Measurements from ENCODE around the gene PHTF2.

DNA sequence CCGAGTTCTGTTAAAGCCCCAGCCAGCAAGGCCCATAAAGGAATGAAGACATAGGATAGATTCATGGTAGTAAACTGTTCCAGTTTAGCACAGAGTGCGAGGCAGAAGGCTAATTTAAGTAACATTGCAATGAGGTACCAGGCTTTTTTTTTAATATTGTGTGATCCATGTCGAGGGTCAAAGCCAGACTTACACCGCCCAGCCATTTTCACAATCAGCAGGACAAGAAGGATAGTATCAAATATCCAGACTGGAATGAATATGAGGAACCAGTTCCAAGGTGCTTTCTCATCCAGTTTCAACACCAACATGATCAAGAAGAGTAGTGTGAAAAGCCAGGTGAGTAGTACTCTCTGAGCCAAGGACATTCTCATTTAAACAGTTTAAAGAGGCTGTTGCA, 4.6 kb upstream of the PHTF2 start:
- TF ChIP-seq EZH2 (IDR thresholded peaks at IDR 0.05; ENCODE audit: low read depth), result no peak
- TF ChIP-seq, protein P1, sequence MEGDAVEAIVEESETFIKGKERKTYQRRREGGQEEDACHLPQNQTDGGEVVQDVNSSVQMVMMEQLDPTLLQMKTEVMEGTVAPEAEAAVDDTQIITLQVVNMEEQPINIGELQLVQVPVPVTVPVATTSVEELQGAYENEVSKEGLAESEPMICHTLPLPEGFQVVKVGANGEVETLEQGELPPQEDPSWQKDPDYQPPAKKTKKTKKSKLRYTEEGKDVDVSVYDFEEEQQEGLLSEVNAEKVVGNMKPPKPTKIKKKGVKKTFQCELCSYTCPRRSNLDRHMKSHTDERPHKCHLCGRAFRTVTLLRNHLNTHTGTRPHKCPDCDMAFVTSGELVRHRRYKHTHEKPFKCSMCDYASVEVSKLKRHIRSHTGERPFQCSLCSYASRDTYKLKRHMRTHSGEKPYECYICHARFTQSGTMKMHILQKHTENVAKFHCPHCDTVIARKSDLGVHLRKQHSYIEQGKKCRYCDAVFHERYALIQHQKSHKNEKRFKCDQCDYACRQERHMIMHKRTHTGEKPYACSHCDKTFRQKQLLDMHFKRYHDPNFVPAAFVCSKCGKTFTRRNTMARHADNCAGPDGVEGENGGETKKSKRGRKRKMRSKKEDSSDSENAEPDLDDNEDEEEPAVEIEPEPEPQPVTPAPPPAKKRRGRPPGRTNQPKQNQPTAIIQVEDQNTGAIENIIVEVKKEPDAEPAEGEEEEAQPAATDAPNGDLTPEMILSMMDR (conservative IDR thresholded peaks at IDR 0.05), result no peak

Data from PC-9 (cell line).